Measurements from ENCODE around the gene GRB7.
"Not testable (repeated sequence)": the region's sequence is repeated elsewhere in the genome, so short reads cannot be mapped to it uniquely, and the experiment has no call there.

GRB7 gene

GRCh38 chr17:39709998-39710964 is 27.5 kb upstream of the GRB7 start:
- DNase-seq = no peak

- not testable (repeated sequence) for DNase-seq
Measured at GRCh38 chr17:39711071-39711470, 26.7 kb upstream of the GRB7 start.

- DNase-seq = no peak
Measured at GRCh38 chr17:39711851-39712250, 25.9 kb upstream of the GRB7 start.

GRCh38 chr17:39714234-39714633 is 23.5 kb upstream of the GRB7 start:
- no peak for DNase-seq

- DNase-seq = no peak
Measured at GRCh38 chr17:39715375-39716072, 22.2 kb upstream of the GRB7 start.

- no peak for DNase-seq
Measured at GRCh38 chr17:39716073-39716818, 21.5 kb upstream of the GRB7 start.

- no peak for DNase-seq
Measured at GRCh38 chr17:39716879-39717536, 20.7 kb upstream of the GRB7 start.

GRCh38 chr17:39717660-39718059 is 20.1 kb upstream of the GRB7 start:
- DNase-seq = no peak

GRCh38 chr17:39719563-39720355 is 18.0 kb upstream of the GRB7 start:
- DNase-seq = no peak

GRCh38 chr17:39722104-39722503 is 15.6 kb upstream of the GRB7 start:
- no peak for DNase-seq

- no peak for DNase-seq
Measured at GRCh38 chr17:39722965-39723848, 14.5 kb upstream of the GRB7 start.

- no peak for DNase-seq
Measured at GRCh38 chr17:39724731-39725130, 13.0 kb upstream of the GRB7 start.

GRCh38 chr17:39725923-39726322 is 11.8 kb upstream of the GRB7 start:
- DNase-seq = not testable (repeated sequence)

GRCh38 chr17:39726617-39727016 is 11.1 kb upstream of the GRB7 start:
- DNase-seq = no peak

GRCh38 chr17:39727556-39727955 is 10.2 kb upstream of the GRB7 start:
- no peak for DNase-seq

- DNase-seq = no peak
Measured at GRCh38 chr17:39729280-39729851, 8.4 kb upstream of the GRB7 start.

- DNase-seq = peak; percentile 85 to 96
Measured at GRCh38 chr17:39730095-39730921, 7.4 kb upstream of the GRB7 start, which contains the start of gene MIEN1. TSS of gene MIEN1 (minus strand) at chr17:39730532. CDS start at chr17:39730495, 37 bp downstream.

GRCh38 chr17:39732586-39732985 is 5.2 kb upstream of the GRB7 start:
- no peak for DNase-seq

GRCh38 chr17:39735882-39736281 is 1.9 kb upstream of the GRB7 start:
- no peak for DNase-seq

Data from stimulated activated CD4-positive, alpha-beta T cell treated with anti-CD3 and anti-CD28 coated beads, Interleukin-4, amount 100 ng/mL, for 4 hours (primary cell).